ENCODE measurements around the gene PAK4. TPM values are rescaled to one million over a fixed set of nuclear protein-coding genes. Genes with fewer than 3 reads are reported as not detected.

PAK4 gene
- total and polyA plus RNA-seq, 2 of the 13 experiments (the other 11 are each of a cell fraction or from before 2014, with no cell fraction given), result 9.5 to 17.8 TPM

DNA sequence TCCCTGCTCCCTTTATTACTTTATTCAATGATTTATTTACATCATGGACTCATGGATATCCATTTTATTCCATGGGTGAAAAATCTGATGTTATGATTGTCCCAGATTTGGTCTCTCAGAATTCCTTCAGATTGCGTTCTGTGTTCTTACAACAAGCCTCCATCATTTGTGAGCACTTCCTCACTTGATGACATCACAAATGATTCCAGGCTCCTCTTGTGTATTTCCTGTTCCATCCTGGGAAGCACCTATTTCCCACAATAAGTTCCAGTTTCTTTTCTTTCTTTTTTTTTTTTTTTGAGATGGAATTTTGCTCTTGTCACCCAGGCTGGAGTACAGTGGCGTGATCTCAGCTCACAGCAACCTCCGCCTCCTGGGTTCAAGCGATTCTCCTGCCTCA, 34.7 kb upstream of the PAK4 start:
- H3K4me1 ChIP-seq (ENCODE audit: insufficient read depth, low read length), result peaks cover 14% of the 10 kb centered on the region; the same call in 1 of the 2 replicates
- no peak for ATAC-seq
- WGBS (ENCODE audit: low lambda C conversion rate), result 84% methylated on average over 4 of the region's 4 CpGs
- no peak overlapping the region for H3K27ac ChIP-seq (ENCODE audit: extremely low read length, insufficient read depth, low read length)
- BruUV-seq (replicated peaks), result no TSS peak
- DNase-seq (ENCODE audit: low spot score), result no peak
- in situ Hi-C loops (cut with HindIII; ENCODE audit: extremely low pct_ligation_motif_present, low pct_unique_long_range_greater_than_20kb), result no loop called here
- H3K4me2 ChIP-seq (ENCODE audit: low read depth, low read length), result no peak overlapping the region
- no peaks in the 10 kb centered on the region for H3K9me3 ChIP-seq (ENCODE audit: low read length)
- H3K27me3 ChIP-seq (ENCODE audit: control insufficient read depth in 1 of 2, insufficient read depth in 2 of 2, low read length in 2 of 2), result no peaks in the 10 kb centered on the region
- no peak overlapping the region for H3K9ac ChIP-seq (ENCODE audit: insufficient read depth, low read depth, low read length)
- intact Hi-C loops (cut with micrococcal nuclease; ENCODE audit: unreplicated experiment), result no loop called here
- no peak overlapping the region for H3K4me3 ChIP-seq (replicated peaks in 1 of 3; ENCODE audit: insufficient read depth in 1 of 3, low read depth in 2 of 3, low read length in 3 of 3)
- FAIRE-seq, result no peak
- H3K79me2 ChIP-seq (ENCODE audit: insufficient read depth, low read length), result no peaks in the 10 kb centered on the region
- H2AFZ ChIP-seq (ENCODE audit: low read length), result no peak overlapping the region
- no peaks in the 10 kb centered on the region for H4K20me1 ChIP-seq (ENCODE audit: insufficient read depth, low read length)
- ChIA-PET CTCF (ENCODE audit: low intra/inter-chr PET ratio, low total read pairs) (no interaction called here), POLR2A (no interaction called here)
- TF ChIP-seq CREB1 (IDR thresholded peaks at IDR 0.05) (peak; percentile 50; the same call in 1 of the 2 replicates), CREB1 (CRISPR knock-in tag; IDR thresholded peaks at IDR 0.05) (no peak), SOX13 (IDR thresholded peaks at IDR 0.05) (no peak), SOX13 (CRISPR knock-in tag; conservative IDR thresholded peaks at IDR 0.05 in 1 of 2, IDR thresholded peaks at IDR 0.05 in 1 of 2) (no peak), ATF7 (IDR thresholded peaks at IDR 0.05) (0 out of 2 replicates have a peak, but pooled peaks have one; percentile 19), ATF7 (CRISPR knock-in tag; IDR thresholded peaks at IDR 0.05) (no peak), ZMAT3 (CRISPR knock-in tag; conservative IDR thresholded peaks at IDR 0.05) (no peak)
- TF ChIP-seq, protein P1, sequence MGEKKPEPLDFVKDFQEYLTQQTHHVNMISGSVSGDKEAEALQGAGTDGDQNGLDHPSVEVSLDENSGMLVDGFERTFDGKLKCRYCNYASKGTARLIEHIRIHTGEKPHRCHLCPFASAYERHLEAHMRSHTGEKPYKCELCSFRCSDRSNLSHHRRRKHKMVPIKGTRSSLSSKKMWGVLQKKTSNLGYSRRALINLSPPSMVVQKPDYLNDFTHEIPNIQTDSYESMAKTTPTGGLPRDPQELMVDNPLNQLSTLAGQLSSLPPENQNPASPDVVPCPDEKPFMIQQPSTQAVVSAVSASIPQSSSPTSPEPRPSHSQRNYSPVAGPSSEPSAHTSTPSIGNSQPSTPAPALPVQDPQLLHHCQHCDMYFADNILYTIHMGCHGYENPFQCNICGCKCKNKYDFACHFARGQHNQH (CRISPR knock-in tag; IDR thresholded peaks at IDR 0.05), result no peak
- no peaks in the 10 kb centered on the region for H3K36me3 ChIP-seq (replicated peaks in 1 of 2; ENCODE audit: control insufficient read depth in 1 of 2, insufficient read depth in 2 of 2, low read length in 2 of 2)

All from HepG2 (cell line).